ENCODE measurements around the gene DCTN2. TPM values are rescaled to one million over a fixed set of nuclear protein-coding genes. Genes with fewer than 3 reads are reported as not detected.
"Not testable (repeated sequence)": the region's sequence is repeated elsewhere in the genome, so short reads cannot be mapped to it uniquely, and the experiment has no call there.

DCTN2 gene
- polyA plus RNA-seq, 1 donor from 2014 or later = 79.0 TPM

DNA sequence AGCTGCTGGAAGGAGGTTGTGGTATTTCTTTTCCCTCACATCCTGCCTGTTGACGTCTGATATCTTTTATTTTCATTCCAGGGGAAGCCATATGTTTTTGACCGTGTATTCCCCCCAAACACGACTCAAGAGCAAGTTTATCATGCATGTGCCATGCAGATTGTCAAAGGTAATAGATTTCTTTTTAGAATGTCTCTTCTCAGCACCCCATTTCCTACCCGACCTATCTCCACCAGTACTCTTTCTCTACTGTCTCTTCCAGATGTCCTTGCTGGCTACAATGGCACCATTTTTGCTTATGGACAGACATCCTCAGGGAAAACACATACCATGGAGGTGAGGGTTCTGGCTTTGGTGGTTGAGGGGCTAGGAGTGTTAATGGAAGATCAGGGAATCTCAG, 16.4 kb upstream of the DCTN2 start:
- Mint-ChIP-seq H3K4me1 (no peaks in the 10 kb centered on the region), H3K36me3 (no peaks in the 10 kb centered on the region), H3K9me3 (no peaks in the 10 kb centered on the region), H3K27ac (no peak overlapping the region), H3K27me3 (peaks cover 6% of the 10 kb centered on the region), H3K4me3 (no peak overlapping the region)

DNA sequence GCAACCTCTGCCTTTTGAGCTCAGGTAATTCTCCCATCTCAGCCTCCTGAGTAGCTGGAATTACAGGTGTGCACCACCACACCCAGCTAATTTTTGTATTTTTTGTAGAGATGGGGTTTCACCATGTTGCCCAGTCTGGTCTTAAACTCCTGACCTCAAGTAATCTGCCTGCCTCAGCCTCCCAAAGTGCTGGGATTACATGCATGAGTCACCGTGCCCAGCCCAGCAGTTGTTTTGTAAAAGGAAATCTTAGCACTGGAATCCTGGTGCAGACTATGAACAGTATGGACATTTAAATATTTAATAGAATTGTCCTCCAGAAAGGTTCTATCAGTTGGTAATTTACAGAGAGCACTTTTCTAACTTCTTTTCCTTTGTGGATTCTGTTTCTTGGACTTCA, 14.1 kb upstream of the DCTN2 start:
- not testable (repeated sequence) for H3K4me3 Mint-ChIP-seq

GRCh38 chr12:57560516-57560915, 13.5 kb upstream of the DCTN2 start:
- no peak overlapping the region for H3K27ac Mint-ChIP-seq
- no peaks in the 10 kb centered on the region for H3K9me3 Mint-ChIP-seq
- no peak overlapping the region for H3K4me3 Mint-ChIP-seq
- no peaks in the 10 kb centered on the region for H3K36me3 Mint-ChIP-seq
- no peaks in the 10 kb centered on the region for H3K4me1 Mint-ChIP-seq
- H3K27me3 Mint-ChIP-seq = peaks cover 5% of the 10 kb centered on the region

More for the DNA sequence above, 14.1 kb upstream of the DCTN2 start:
- H3K36me3 Mint-ChIP-seq, H3K27ac Mint-ChIP-seq, H3K9me3 Mint-ChIP-seq, H3K27me3 Mint-ChIP-seq, H3K4me1 Mint-ChIP-seq: not testable (repeated sequence)

- H3K36me3 Mint-ChIP-seq = no peaks in the 10 kb centered on the region
- H3K4me1 Mint-ChIP-seq = no peaks in the 10 kb centered on the region
- H3K27ac Mint-ChIP-seq = no peak overlapping the region
- H3K4me3 Mint-ChIP-seq = no peak overlapping the region
- H3K27me3 Mint-ChIP-seq = no peaks in the 10 kb centered on the region
- H3K9me3 Mint-ChIP-seq = no peaks in the 10 kb centered on the region
Observed at GRCh38 chr12:57558864-57559263, 11.9 kb upstream of the DCTN2 start.

DNA sequence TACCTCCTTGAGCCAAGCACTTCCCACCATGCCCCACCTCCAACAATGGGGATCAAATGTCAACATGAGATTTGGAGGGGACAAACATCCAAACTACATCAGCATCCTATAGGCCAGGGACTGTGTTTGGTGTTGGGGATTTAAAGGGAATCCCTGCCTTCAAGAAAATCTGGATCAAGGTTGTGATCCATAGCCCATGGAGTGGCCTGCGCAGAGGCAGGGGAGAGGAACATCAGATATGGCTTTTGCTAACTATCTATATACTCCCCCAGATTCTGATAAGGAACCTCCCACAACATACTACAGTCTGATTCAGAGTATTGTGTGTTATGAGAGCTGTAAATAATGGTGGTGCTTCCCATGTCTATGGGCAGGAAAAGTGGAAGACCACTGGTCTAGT, 7.9 kb upstream of the DCTN2 start:
- Mint-ChIP-seq H3K4me1 (peaks cover 0 to 8% (median 4%) of the 10 kb centered on the region in 3 donors), H3K27me3 (peaks cover 3% of the 10 kb centered on the region), H3K9me3 (no peaks in the 10 kb centered on the region), H3K36me3 (no peaks in the 10 kb centered on the region), H3K27ac (no peak overlapping the region), H3K4me3 (no peak overlapping the region)

DNA sequence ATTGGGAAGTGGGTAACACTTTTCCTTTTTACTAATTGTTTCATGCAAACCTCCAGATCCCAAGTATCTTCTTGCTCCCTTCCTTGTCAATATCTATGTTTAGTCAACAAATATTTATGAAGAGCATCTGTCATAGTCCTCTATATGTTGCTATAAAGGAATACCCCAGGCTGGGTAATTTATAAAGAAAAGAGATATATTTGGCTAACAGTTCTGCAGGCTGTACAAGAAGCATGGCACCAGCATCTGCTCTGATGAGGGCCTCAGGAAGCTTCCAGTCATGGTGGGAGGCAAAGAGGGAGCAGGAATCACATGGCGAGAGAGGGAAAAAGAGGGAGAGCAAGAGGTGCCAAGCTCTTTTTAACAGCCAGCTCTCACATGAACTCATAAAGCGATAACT, 7.5 kb upstream of the DCTN2 start:
- H3K27ac Mint-ChIP-seq = no peak overlapping the region
- no peaks in the 10 kb centered on the region for H3K9me3 Mint-ChIP-seq
- H3K36me3 Mint-ChIP-seq = no peaks in the 10 kb centered on the region
- H3K4me3 Mint-ChIP-seq = no peak overlapping the region
- H3K27me3 Mint-ChIP-seq = peaks cover 3% of the 10 kb centered on the region
- H3K4me1 Mint-ChIP-seq = peaks cover 0 to 8% (median 5%) of the 10 kb centered on the region in 3 donors

GRCh38 chr12:57553343-57554202, 6.6 kb upstream of the DCTN2 start:
- Mint-ChIP-seq H3K9me3 (no peaks in the 10 kb centered on the region), H3K27ac (peak overlapping the region in 1 of 3 donors; percentile 33), H3K4me3 (no peak overlapping the region), H3K36me3 (no peaks in the 10 kb centered on the region), H3K4me1 (peaks cover 0 to 13% (median 8%) of the 10 kb centered on the region in 3 donors), H3K27me3 (peaks cover 3% of the 10 kb centered on the region)

- Mint-ChIP-seq H3K27ac (no peak overlapping the region), H3K4me3 (no peak overlapping the region), H3K4me1 (peaks cover 0 to 13% (median 8%) of the 10 kb centered on the region in 3 donors), H3K27me3 (peaks cover 3% of the 10 kb centered on the region), H3K9me3 (no peaks in the 10 kb centered on the region), H3K36me3 (no peaks in the 10 kb centered on the region)
Observed at GRCh38 chr12:57552835-57553313, 5.9 kb upstream of the DCTN2 start.

DNA sequence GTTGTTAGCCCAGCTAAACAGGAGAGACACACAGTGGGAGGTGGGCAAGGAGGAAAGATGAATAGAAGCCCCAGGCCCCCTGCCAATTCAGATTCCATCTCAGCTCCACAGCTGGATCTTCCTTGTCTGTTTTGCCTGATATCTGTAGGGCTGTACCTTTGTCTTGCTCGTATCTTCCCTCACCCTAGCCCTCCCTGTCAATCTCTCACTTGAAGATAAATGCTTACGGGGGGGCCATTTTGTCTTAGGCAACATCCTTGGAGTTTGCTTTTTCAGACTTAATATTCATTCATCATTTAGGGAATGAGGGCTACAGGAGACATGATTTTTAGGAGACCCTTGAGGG, 5.3 kb upstream of the DCTN2 start:
- Mint-ChIP-seq H3K27me3 (peaks cover 3% of the 10 kb centered on the region), H3K4me1 (peaks cover 2 to 16% (median 13%) of the 10 kb centered on the region in 3 donors), H3K4me3 (no peak overlapping the region), H3K36me3 (no peaks in the 10 kb centered on the region), H3K27ac (no peak overlapping the region), H3K9me3 (no peaks in the 10 kb centered on the region)

DNA sequence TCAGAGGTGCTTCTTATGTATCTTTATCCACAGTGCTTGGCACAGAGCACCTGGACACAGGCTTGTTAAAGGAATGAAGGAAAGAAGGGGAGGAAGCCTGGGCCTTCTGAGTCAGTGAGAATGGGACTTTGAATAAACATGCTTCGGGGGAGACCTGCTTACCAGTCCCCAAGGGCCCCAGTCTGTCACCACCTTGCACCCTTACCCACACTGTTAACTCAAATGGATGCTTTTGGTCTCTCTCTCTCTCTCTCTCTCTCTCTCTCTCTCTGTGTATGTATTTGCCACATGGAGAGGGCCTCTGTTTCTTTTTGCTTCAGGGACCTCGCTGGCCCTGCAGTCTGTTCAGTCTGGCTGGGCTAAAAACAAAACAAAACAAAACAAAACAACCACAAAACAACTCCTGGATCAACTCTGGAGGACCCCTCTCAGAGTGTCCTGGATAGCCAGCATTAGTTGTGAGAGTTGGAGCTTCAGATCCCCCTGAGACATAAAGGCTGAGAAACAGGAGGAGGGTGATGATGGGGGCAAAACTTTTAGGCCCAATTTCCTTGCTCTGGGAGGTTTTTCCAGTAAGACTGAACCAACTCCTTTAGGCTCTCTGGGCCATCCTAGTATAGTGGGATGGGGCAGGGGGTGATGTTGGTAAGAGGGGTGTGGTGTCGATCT, 4.8 kb upstream of the DCTN2 start:
- H3K27ac Mint-ChIP-seq = no peak overlapping the region
- H3K36me3 Mint-ChIP-seq = no peaks in the 10 kb centered on the region
- peaks cover 3% of the 10 kb centered on the region for H3K27me3 Mint-ChIP-seq

DNA sequence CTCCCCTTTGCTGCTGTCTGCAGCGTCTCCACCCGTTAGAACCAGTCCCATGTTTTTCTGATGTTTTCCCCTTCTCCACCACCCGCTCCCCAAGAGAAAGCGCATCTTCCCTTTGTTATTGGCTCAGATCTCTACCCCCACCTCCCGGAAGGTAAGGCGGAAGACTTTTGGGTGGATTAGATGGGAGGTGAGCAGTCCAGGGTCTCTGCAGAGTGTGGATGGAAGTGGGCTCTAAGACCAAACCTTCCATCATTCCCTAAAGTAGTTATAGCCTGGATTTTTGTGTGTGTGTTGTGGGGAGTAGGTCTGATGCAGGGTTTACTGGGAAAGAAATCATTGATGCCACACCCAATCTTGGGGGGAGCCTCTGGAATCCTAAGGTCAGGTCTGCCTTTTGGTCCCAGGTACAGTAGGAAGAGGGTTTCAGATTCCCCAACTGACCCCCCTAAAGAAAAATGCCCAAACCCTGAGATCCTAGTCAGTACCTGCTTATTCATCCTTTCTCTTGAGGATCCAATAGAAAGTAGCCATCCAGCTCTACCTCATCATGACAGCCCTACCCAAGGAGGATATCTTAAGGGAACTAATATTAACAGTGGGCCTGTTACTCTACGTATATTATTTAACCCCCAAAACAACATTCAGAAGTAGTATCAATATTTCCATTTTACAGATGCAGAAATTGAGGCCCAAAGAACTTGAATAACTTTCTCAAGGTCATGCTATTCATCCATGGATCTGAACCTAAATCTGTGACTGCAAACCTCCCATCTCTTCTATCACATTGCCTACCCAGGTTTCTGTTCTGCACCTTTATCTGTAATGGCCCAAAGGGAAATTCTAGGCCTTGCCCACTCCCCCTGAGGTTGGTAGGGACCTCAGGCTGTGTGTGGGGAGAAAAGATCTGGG, 3.9 kb upstream of the DCTN2 start:
- H3K27ac Mint-ChIP-seq = no peak overlapping the region
- H3K36me3 Mint-ChIP-seq = no peaks in the 10 kb centered on the region
- H3K27me3 Mint-ChIP-seq = peaks cover 3% of the 10 kb centered on the region
- H3K9me3 Mint-ChIP-seq = no peaks in the 10 kb centered on the region
- H3K4me1 Mint-ChIP-seq = peaks cover 14 to 22% (median 22%) of the 10 kb centered on the region in 3 donors
- H3K4me3 Mint-ChIP-seq = peak overlapping the region; percentile 59 to 88 (median 70)

More for the DNA sequence above, 4.8 kb upstream of the DCTN2 start:
- no peaks in the 10 kb centered on the region for H3K9me3 Mint-ChIP-seq
- H3K4me1 Mint-ChIP-seq = peaks cover 7 to 20% (median 16%) of the 10 kb centered on the region in 3 donors
- no peak overlapping the region for H3K4me3 Mint-ChIP-seq

GRCh38 chr12:57549909-57550640, 3.1 kb upstream of the DCTN2 start, which contains the start of gene KIF5A:
Gene KIF5A (plus strand): TSS chr12:57550044. CDS start chr12:57550272, 228 bp downstream.
- no peaks in the 10 kb centered on the region for H3K9me3 Mint-ChIP-seq
- peak within 1 kb of the TSS; percentile 59 to 89 (median 76) for H3K4me3 Mint-ChIP-seq
- peak within 1 kb of the TSS in 2 of 3 donors; percentile 16 to 93 for H3K27ac Mint-ChIP-seq
- H3K4me1 Mint-ChIP-seq = peaks cover 16 to 28% (median 26%) of the 10 kb centered on the region in 3 donors
- H3K27me3 Mint-ChIP-seq = peaks cover 3% of the 10 kb centered on the region
- no peaks in the 10 kb centered on the region for H3K36me3 Mint-ChIP-seq

GRCh38 chr12:57549203-57549908, 2.4 kb upstream of the DCTN2 start:
- peak overlapping the region in 2 of 3 donors; percentile 16 to 93 for H3K27ac Mint-ChIP-seq
- H3K9me3 Mint-ChIP-seq = no peaks in the 10 kb centered on the region
- H3K4me3 Mint-ChIP-seq = peak overlapping the region; percentile 28 to 83 (median 53)
- H3K4me1 Mint-ChIP-seq = peaks cover 16 to 32% (median 29%) of the 10 kb centered on the region in 3 donors
- H3K36me3 Mint-ChIP-seq = no peaks in the 10 kb centered on the region
- peaks cover 3% of the 10 kb centered on the region for H3K27me3 Mint-ChIP-seq
